IMR-90 (cell line): ENCODE data around the gene CNOT2.

Source experiments
- BHLHE40 ChIP-seq: fragments of 150-350 bp; IDR thresholded peaks from 2 replicates; pipeline ENCODE4 v1.6.1; 2016; ENCODE audit warnings: mild to moderate bottlenecking, low read depth, low read length
- CEBPB ChIP-seq: IDR thresholded peaks from 2 replicates; pipeline ENCODE4 v1.6.1; 2012; ENCODE audit warnings: low read depth, low read length, improper control_type of control experiment
- CTCF ChIP-seq: conservative IDR thresholded peaks from 2 replicates; pipeline ENCODE4 v1.5.1; 2012; ENCODE audit warnings: mild to moderate bottlenecking, low read depth, low read length, improper control_type of control experiment
- MAZ ChIP-seq: IDR thresholded peaks from 2 replicates; pipeline ENCODE4 v1.6.1; 2012; ENCODE audit warnings: low read depth, mild to moderate bottlenecking, low read length, improper control_type of control experiment, moderate library complexity, borderline replicate concordance
- MXI1 ChIP-seq: IDR thresholded peaks from 2 replicates; pipeline ENCODE4 v1.6.1; 2012; ENCODE audit warnings: low read depth, mild to moderate bottlenecking, low read length, moderate library complexity, borderline replicate concordance
- NFE2L2 ChIP-seq: fragments of 150-350 bp; IDR thresholded peaks from 2 replicates; pipeline ENCODE4 v1.6.1; 2016; ENCODE audit warnings: low read depth, mild to moderate bottlenecking, low read length
- POLR2A ChIP-seq: IDR thresholded peaks from 2 replicates; pipeline ENCODE4 v1.6.1; 2012; ENCODE audit warnings: mild to moderate bottlenecking, low read depth, low read length
- RAD21 ChIP-seq: IDR thresholded peaks from 2 replicates; pipeline ENCODE4 v1.6.1; 2012; ENCODE audit warnings: low read length, improper control_type of control experiment
- RFX5 ChIP-seq: IDR thresholded peaks from 2 replicates; pipeline ENCODE4 v1.8.0; 2012; ENCODE audit warnings: low read depth, mild to moderate bottlenecking, low read length, moderate library complexity
- SMC3 ChIP-seq: fragments of 150-350 bp; IDR thresholded peaks from 2 replicates; pipeline ENCODE4 v1.6.1; 2016; ENCODE audit warnings: low read depth, mild to moderate bottlenecking, antibody characterized with exemption, low read length, moderate library complexity

- TF ChIP-seq CTCF: no peak
- TF ChIP-seq SMC3: no peak
- TF ChIP-seq MXI1: no peak
- TF ChIP-seq POLR2A: no peak
- no peak for TF ChIP-seq BHLHE40
- no peak for TF ChIP-seq NFE2L2
- TF ChIP-seq RAD21: no peak
- TF ChIP-seq CEBPB: no peak
- TF ChIP-seq RFX5: no peak
- TF ChIP-seq MAZ: no peak
These were observed 74.5 kb downstream of the CNOT2 start for GRCh38 chr12:70317781-70318180.
